HG02759 (cell line): ENCODE measurements around the gene PRSS27.
"Not testable (repeated sequence)": the region's sequence is repeated elsewhere in the genome, so short reads cannot be mapped to it uniquely, and the experiment has no call there.

Source experiments
- ATAC-seq: cut with Tn5 transposase; IDR thresholded peaks from one replicate; pipeline ENCODE4 v1.9.1; 2021; ENCODE audit warnings: mild to moderate bottlenecking, moderate library complexity; ENCODE audit not compliant: unreplicated experiment

PRSS27 gene

GRCh38 chr16:2698103-2698870, 21.7 kb downstream of the PRSS27 start:
- ATAC-seq = no peak

- no peak for ATAC-seq
Observed at GRCh38 chr16:2697401-2697948, 22.5 kb downstream of the PRSS27 start.

- ATAC-seq = not testable (repeated sequence)
Observed at GRCh38 chr16:2696601-2697250, 23.3 kb downstream of the PRSS27 start.

- no peak for ATAC-seq
Observed at GRCh38 chr16:2692948-2693651, 26.9 kb downstream of the PRSS27 start.

GRCh38 chr16:2692251-2692947, 27.6 kb downstream of the PRSS27 start:
- ATAC-seq = no peak

GRCh38 chr16:2691491-2692248, 28.4 kb downstream of the PRSS27 start:
- no peak for ATAC-seq

GRCh38 chr16:2690852-2691251, 29.2 kb downstream of the PRSS27 start:
- no peak for ATAC-seq

- ATAC-seq = no peak
Observed at GRCh38 chr16:2689968-2690801, 29.8 kb downstream of the PRSS27 start.

- not testable (repeated sequence) for ATAC-seq
Observed at GRCh38 chr16:2689422-2689821, 30.6 kb downstream of the PRSS27 start.

GRCh38 chr16:2687531-2688308, 32.3 kb downstream of the PRSS27 start:
- no peak for ATAC-seq

GRCh38 chr16:2686912-2687507, 33.0 kb downstream of the PRSS27 start:
- ATAC-seq = peak; percentile 51

GRCh38 chr16:2686075-2686474, 33.9 kb downstream of the PRSS27 start:
- peak; percentile 37 for ATAC-seq

GRCh38 chr16:2683041-2683440, 37.0 kb downstream of the PRSS27 start:
- not testable (repeated sequence) for ATAC-seq

GRCh38 chr16:2682209-2683021, 37.6 kb downstream of the PRSS27 start, which contains the start of gene KCTD5:
TSS of gene KCTD5 (plus strand) at chr16:2682523. CDS start at chr16:2682549, 26 bp downstream.
- peak; percentile 62 for ATAC-seq

GRCh38 chr16:2680360-2680759, 39.7 kb downstream of the PRSS27 start:
- ATAC-seq = not testable (repeated sequence)

- not testable (repeated sequence) for ATAC-seq
Observed at GRCh38 chr16:2679902-2680301, 40.1 kb downstream of the PRSS27 start.
